A673 (cell line): ENCODE data around the gene MLXIP. TPM values are rescaled to one million over a fixed set of nuclear protein-coding genes. Genes with fewer than 3 reads are reported as not detected.
"Not testable (repeated sequence)": the region's sequence is repeated elsewhere in the genome, so short reads cannot be mapped to it uniquely, and the experiment has no call there.

Experiments
- BruUV-seq: library from RNA; stranded (reverse); fragments of 400-500 nt; replicated peaks from 2 replicates; lab custom pipeline; 2021; lab: Mats Ljungman, UMichigan
- CTCF ChIA-PET: fragments of 300-600 bp; sonication (Branson Sonifier 250); formaldehyde crosslinking; loops from one replicate; lab custom pipeline; 2022; ENCODE audit warnings: antibody characterized with exemption; lab: Charles Lee
- POLR2A ChIA-PET: fragments of 300-600 bp; sonication (Branson Sonifier 250); formaldehyde crosslinking; loops from one replicate; lab custom pipeline; 2022; ENCODE audit warnings: antibody characterized with exemption; ENCODE audit not compliant: low non-redundant PET; lab: Charles Lee
- DNase-seq: peaks from one replicate; pipeline ENCODE4 v3.0.0-alpha.2; 2015; ENCODE audit warnings: low spot score
- H3K27ac ChIP-seq: fragments of 200-600 bp; sonication (generic); 2 replicates; pipeline ENCODE4 v1.5.1; 2016; ENCODE audit warnings: mixed run types, low read depth, mild to moderate bottlenecking, mixed read lengths, antibody characterized with exemption, low read length; ENCODE audit not compliant: poor library complexity, severe bottlenecking
- H3K27me3 ChIP-seq: fragments of 200-600 bp; sonication (generic); replicated peaks from 2 replicates; pipeline ENCODE4 v1.6.1; 2017; ENCODE audit warnings: mixed run types, low read depth, mild to moderate bottlenecking, mixed read lengths, antibody characterized with exemption, low read length; ENCODE audit not compliant: insufficient read depth, poor library complexity
- H3K36me3 ChIP-seq: fragments of 200-600 bp; sonication (generic); 2 replicates; pipeline ENCODE4 v1.6.1; 2016; ENCODE audit warnings: mixed run types, mild to moderate bottlenecking, mixed read lengths, antibody characterized with exemption, low read length; ENCODE audit not compliant: insufficient read depth, poor library complexity, severe bottlenecking
- H3K4me1 ChIP-seq: fragments of 200-600 bp; sonication (generic); 2 replicates; pipeline ENCODE4 v1.6.1; 2017; ENCODE audit warnings: mixed run types, mild to moderate bottlenecking, mixed read lengths, antibody characterized with exemption, low read length; ENCODE audit not compliant: insufficient read depth, poor library complexity, severe bottlenecking
- H3K4me3 ChIP-seq: fragments of 200-600 bp; sonication (generic); 2 replicates; pipeline ENCODE4 v1.5.1; 2016; ENCODE audit warnings: low read depth, mixed run types, mild to moderate bottlenecking, mixed read lengths, low read length; ENCODE audit not compliant: poor library complexity, severe bottlenecking
- H3K9me3 ChIP-seq: fragments of 200-600 bp; sonication (generic); 2 replicates; pipeline ENCODE4 v1.6.1; 2016; ENCODE audit warnings: mixed run types, low read depth, mild to moderate bottlenecking, mixed read lengths, antibody characterized with exemption, low read length; ENCODE audit not compliant: poor library complexity, severe bottlenecking
- CTCF ChIP-seq: fragments of 300-800, 200-600 bp; sonication (generic); conservative IDR thresholded peaks from 2 replicates; pipeline ENCODE4 v1.5.1; 2017; ENCODE audit warnings: low read depth, mild to moderate bottlenecking, antibody characterized with exemption, low read length, moderate library complexity, mixed read lengths
- EZH2 ChIP-seq: fragments of 200-600 bp; sonication (generic); IDR thresholded peaks from 2 replicates; pipeline ENCODE4 v1.6.1; 2017; ENCODE audit warnings: borderline replicate concordance, low read depth, mild to moderate bottlenecking, mixed read lengths, antibody characterized with exemption, low read length; ENCODE audit not compliant: poor library complexity, severe bottlenecking
- intact Hi-C: fragments of 100-400 bp; cut with micrococcal nuclease; formaldehyde crosslinking; loops from one replicate; pipeline ENCODE4 v1.10.0; 2022; ENCODE audit not compliant: unreplicated experiment
- total RNA-seq: library from RNA; stranded (reverse); gene quantifications from 2 replicates; pipeline ENCODE4 v1.2.3, GENCODE V29; 2021

MLXIP gene
- total RNA-seq, 1 experiment from 2014 or later: 32.7 TPM

GRCh38 chr12:122054842-122055520 is 23.6 kb upstream of the MLXIP start:
- ChIA-PET POLR2A (no interaction called here), CTCF (interaction anchor here (0.8 to 2.1 kb wide), 4 partner anchors 26 to 136 kb away, joined by 3 to 18 read pairs (median 6); no protein-coding TSS in a partner anchor)
- H3K9me3 ChIP-seq: no peaks in the 10 kb centered on the region
- TF ChIP-seq EZH2 (no peak), CTCF (no peak)
- peaks cover 31% of the 10 kb centered on the region for H3K36me3 ChIP-seq
- H3K27me3 ChIP-seq: no peaks in the 10 kb centered on the region
- no peaks in the 10 kb centered on the region for H3K4me1 ChIP-seq
- no peak for DNase-seq
- intact Hi-C loops: loop anchor here (1.0 to 10.0 kb wide), 3 partner anchors 68 to 140 kb away; partner anchors contain the start of gene CFAP251
- no peak overlapping the region for H3K27ac ChIP-seq
- BruUV-seq: no TSS peak
- H3K4me3 ChIP-seq: no peak overlapping the region

- DNase-seq, H3K4me1 ChIP-seq, H3K27me3 ChIP-seq, H3K9me3 ChIP-seq, H3K27ac ChIP-seq, POLR2A ChIA-PET, H3K4me3 ChIP-seq, BruUV-seq: not testable (repeated sequence)
- intact Hi-C loops: loop anchor here (10.0 kb wide), 1 partner anchor 142 kb away; the partner anchor contains the start of gene CFAP251
- peaks cover 39% of the 10 kb centered on the region for H3K36me3 ChIP-seq
- CTCF ChIA-PET: interaction anchor here (0.5 kb wide), 1 partner anchor 66 kb away, joined by 4 read pairs; no protein-coding TSS in a partner anchor
Observed at GRCh38 chr12:122056406-122056805, 22.1 kb upstream of the MLXIP start.

GRCh38 chr12:122057007-122057735 is 21.4 kb upstream of the MLXIP start:
- Histone ChIP-seq H3K36me3 (peaks cover 39% of the 10 kb centered on the region), H3K27ac (no peak overlapping the region), H3K27me3 (no peaks in the 10 kb centered on the region), H3K4me3 (no peak overlapping the region), H3K4me1 (no peaks in the 10 kb centered on the region), H3K9me3 (no peaks in the 10 kb centered on the region)
- TF ChIP-seq EZH2 (no peak), CTCF (no peak)
- intact Hi-C loops: loop anchor here (10.0 kb wide), 1 partner anchor 142 kb away; the partner anchor contains the start of gene CFAP251
- CTCF ChIA-PET: interaction anchor here (0.5 kb wide), 1 partner anchor 66 kb away, joined by 4 read pairs; no protein-coding TSS in a partner anchor
- POLR2A ChIA-PET: no interaction called here
- no TSS peak for BruUV-seq
- DNase-seq: no peak
